ENCODE data around the gene IMMP2L.

GRCh38 chr7:110877016-110877415 lies 685.3 kb downstream of the IMMP2L start:
- TF ChIP-seq POLR2A (IDR thresholded peaks at IDR 0.05; ENCODE audit: control extremely low read depth in 1 of 2, low read depth in 2 of 2, low read length in 2 of 2) (no peak), POLR2AphosphoS5 (IDR thresholded peaks at IDR 0.05; ENCODE audit: low read depth, low read length) (no peak), TCF12 (IDR thresholded peaks at IDR 0.05; ENCODE audit: low read depth, low read length) (no peak), USF2 (IDR thresholded peaks at IDR 0.05; ENCODE audit: low read length) (no peak)

All from H1 (cell line).